HG03108 (cell line): ENCODE data around the gene MDK.

Source experiments
- ATAC-seq: cut with Tn5 transposase; IDR thresholded peaks from one replicate; pipeline ENCODE4 v1.9.1; 2021; ENCODE audit warnings: moderate library complexity; ENCODE audit not compliant: unreplicated experiment

Gene MDK

DNA sequence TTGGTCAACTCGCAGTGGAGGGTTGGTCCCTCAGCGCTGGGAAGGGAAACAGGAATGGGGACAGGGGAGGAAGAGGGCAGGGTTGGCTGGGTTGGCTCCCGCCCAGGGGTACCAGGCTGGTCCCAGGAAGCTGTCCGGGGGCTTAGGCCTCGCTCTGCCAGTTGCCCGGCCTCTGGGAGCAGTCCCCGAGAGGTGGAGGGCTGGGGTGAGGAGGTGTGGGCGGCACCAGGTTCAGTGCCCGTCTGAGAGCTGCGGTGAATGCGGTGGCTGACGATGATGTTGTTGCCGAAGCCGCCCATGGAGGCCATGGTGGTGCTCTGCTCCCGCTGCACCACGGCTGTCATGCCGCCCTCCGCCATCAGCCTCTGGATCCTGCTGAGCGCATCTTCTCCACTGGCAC, 16.1 kb downstream of the MDK start:
- ATAC-seq, result no peak

DNA sequence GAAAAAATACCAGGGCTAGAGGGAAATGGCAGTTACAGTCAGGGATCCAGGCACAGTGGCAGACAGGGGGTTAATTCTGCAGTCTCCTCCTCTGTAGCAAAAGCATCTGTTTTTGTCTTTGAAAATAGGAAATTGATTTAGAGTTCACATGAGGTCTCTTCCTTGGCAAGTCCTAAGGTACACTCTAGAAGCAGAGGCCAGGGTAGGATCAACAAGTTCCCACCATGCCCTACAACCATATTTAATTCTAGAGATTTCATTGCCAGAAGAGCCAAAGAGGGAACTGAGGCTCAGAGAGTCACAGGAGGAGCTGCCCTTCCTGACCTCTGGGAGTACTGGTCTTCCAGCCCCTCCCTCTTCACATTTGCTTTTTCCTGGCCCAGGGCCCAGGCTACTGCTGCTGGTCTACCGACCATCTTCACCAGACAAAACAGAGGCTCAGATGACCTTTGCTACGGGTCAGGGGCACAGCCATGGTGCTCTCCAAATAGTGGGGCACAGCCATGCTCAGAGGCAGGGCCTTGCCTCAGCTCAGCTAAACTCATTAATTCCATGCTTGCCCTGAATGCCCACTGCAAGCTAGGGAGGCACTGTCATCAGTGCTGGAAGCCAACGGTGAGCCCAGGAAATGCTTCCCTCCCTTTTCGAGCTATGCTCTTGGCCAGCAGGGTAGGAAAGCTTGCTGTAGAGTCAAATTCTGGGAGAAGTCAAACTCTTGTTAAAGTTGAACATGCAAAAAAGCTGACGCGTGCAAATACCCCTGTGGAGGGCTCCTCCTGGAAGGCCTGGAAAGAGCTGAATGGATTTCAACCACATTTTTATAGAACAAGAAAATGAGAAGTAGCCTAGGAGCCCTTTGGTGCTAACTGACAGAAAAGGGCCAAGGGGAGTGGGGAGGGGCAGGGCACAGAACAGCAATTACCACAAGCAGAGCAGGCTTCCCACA, 21.8 kb downstream of the MDK start:
- no peak for ATAC-seq

DNA sequence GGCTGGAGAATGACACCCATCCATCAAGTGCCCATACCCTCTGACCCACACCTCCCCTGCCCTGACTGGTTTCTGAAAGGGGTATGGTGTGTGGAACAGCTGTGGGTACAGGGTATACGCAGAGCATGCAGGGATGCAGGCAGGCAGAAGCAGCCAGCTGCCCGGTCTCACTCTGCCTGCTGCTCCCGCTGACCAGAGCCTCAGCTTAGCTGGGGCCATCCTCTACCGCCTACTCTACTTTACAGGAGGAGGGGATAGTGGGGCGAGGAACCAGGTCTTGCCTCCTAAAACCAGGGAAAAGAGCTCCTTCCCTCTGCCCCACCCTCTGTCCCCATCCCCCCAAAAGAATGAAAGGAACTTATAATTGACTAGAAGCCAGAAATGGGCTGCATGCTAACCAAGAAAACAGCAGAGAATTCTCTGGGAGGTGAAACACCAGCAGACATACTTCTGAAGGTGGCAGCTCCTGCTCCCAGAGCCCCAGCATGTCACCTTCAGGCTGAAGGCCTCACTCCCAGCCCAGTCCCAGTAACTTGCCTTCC, 23.1 kb downstream of the MDK start:
- ATAC-seq, result no peak

DNA sequence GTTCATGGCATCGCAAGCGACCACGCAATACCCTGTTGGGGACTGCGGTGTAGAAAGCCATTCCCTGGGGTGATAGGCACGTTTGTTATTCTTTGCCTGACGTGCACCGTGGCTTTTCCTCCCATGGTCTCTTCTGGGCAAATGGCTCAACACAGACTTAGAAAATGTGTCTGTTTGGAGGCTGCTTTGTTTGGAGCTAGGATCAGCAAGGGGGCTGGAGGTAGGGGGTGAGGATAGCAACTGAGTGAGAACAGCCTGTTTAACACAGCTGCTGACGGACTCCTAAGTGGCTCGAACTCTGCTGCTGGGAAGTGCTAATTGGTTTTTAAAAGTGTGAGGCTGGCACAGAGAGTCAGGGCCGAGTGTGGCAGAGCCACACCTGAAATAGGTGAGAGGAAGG, 26.2 kb downstream of the MDK start:
- no peak for ATAC-seq

DNA sequence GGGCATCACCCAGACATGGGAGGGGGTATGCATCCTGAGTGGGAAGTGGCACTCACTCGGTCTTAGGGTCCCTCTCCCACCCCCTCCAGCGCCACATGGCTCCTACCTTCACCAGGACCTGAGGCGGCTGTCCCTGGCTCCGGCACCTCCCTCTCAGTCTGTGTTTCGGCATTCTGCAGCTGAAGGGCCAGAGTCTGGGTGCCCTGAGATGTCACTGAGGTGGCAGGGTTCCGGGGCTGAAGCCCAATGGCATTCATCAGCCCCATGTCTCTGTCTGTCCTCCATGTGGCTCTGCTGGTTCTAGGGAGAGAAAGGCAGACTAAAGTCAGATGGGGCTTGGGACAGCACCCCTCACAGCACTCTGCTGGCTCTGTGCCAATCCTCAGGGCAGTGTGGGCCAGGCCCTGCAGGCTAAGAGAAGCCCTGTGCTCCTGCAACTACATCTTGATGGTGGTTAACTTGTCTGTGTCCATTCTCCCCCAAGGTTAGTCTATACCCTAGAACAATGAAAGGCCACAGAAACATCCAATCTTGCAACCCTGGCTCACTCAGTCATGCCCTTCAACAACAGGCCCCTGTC, 27.0 kb downstream of the MDK start:
- no peak for ATAC-seq

DNA sequence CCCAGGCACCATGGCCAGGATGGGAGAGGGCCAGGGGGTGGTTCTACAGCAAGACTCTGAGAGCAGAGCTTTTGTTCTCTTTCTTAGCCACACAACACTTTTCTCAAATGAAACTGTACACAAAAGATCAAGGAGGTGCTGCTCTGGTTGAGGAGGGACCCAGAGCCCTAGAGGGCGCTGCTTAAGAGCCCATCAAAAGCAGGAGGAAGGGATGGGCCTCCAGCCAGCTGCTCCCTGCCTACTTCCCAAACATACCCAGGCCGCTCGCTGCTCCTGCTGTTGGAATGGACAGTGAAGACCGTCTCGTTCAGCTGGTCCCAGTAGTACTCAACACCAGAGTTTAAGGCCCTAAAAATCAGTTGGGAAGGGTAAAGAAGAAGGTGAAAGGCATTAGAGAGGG, 28.6 kb downstream of the MDK start:
- ATAC-seq, result no peak

DNA sequence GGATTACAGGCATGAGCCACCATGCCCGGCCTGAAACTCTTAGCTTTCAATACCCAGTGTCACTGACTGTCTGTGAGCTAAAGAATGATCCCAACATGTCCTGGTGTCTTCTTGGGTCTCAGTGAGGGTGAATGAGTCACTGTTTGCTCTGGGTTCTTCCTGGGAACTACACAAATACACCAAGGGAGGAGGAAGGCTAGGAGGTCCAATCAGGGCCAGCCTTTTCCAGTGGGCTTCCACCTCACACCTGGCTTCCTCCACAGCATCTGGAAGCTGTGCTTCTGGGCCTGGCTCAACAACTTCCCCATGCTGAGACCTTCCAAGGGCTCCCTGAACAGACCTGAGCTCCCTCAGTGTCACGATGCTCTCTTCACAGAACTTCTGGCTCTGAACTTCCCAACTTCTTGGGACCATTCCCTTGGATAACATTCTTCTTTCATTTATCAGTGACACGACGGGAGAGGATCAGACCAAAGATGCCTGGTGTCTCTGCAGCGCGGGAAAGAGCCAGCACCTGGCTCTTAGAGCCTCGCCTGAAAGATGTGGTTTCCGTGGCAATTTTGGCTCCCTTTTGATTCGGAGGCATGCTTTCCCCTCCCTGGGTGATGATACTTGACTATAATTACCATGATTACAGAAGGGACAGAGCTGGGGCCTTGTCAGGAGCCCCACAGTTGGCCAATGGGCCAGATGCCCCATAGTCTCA, 32.4 kb downstream of the MDK start:
- ATAC-seq, result no peak

DNA sequence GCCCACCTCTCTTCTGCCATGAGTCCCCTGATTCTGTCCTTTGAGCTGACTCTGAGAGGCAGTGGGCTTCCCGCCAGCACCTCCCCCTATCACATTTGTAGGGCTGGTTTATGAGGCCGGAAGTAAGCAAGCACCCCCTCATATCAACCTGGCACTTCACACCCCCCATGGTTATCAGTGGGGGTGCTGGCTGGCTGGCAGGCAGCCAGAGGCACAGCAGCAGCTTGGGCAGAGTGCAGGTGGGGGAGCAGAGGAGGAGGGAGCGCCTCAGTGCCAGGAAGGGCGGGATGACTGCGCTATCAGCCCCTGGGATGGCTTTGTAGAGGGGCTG, 33.0 kb downstream of the MDK start:
- ATAC-seq, result no peak

DNA sequence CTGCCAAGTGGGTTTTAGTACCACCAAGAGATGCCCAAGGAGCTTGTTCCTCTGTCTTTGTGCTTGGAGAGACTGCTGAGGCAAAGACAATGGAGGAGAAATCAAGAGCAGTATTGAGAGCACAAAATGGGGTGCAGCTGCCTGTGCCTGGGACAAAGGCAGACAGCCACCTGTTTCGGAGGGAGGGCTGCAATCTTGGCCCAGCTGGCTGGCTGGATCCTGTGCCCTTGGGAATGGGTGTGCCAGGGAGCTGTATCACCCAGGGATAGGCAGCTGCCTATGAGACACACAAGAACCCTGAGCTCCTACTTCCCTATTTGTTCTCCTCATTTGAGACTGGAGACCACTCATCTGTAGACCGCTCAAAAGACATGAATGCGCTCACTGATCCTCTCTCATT, 33.4 kb downstream of the MDK start:
- no peak for ATAC-seq

DNA sequence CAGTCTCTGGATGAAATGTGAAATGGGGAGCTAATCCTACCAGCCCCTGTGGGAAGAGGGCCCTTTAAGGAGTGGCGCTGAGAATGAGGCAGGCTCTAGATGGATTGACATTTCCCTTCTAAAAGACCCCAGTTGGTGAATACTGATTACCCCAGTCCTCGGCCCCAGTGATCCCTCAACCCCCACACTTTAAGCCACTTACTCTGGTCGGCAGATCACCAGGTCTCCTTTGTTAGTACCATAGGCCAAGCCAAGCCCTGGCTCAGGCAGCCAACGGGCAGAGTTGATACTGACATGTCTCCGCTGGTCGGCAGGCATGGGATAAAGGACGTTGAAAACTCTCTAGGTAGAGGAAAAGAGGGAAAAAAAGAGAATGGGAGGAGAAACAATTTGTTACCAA, 36.2 kb downstream of the MDK start:
- ATAC-seq, result no peak

DNA sequence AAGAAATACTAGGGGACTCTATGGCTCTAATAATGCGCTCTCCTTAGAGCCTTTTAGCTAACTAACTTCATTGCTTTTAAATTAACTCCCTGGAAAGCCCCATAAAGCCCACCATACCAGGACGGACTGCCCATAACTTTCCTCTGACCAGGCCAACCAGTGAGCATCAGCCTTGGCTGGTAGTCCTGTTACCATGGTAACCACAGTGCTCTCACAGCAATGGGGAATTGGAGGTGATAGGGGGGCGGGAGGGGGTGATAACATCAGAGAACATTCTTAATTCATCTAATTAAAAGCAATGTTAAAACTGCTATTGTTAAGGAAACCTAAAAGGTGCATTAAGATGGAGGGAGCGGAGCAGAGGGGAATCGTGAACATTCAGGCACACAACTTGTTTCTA, 37.3 kb downstream of the MDK start:
- ATAC-seq, result no peak

DNA sequence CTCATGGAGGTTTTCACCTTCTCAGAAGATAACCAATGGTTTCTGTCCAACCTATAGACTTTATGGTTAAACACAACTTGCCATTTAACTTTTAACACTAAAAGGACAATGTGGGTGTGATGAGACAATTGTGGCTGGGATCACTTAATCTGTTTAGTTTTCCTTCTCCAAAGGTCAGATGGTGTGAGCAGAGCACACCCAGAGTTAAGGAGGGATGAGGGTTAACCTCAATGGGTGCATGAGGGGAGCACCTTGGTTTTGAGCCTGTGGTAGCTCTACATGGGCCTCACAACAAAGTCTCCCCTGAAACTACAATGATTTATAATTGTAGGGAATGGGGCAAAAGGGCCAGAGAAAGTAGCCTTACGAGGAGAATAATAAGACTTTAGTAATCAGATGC, 39.0 kb downstream of the MDK start:
- ATAC-seq, result no peak

DNA sequence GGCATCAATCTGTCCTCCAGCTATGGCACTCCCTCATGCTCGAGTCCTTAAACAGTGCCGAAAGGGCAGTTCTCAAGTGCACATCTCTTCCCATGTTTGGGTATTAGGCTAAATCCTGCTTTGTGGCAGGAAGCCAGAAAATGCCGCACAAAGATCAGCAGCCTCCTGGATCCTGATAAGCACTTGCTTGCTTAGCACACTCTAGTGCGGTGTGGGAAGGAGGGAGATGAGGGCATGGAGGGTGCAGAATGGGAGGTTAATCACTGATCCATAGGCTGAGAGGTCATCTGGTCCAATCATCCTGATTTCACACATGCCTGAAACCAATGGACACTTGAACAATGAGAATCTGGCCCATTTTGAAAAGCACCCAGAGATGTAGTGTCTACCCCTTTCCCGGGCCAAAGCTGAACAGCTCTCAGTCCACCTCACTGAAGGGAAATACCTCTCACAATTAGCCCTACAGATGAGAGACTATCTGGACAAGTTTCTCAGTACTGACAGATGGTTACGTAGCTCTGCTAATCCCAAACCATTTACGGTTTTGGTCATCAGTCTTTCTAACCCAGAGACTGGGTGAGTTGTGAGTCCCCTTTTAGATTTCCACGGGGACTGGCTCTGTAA, 39.9 kb downstream of the MDK start:
- ATAC-seq, result no peak

DNA sequence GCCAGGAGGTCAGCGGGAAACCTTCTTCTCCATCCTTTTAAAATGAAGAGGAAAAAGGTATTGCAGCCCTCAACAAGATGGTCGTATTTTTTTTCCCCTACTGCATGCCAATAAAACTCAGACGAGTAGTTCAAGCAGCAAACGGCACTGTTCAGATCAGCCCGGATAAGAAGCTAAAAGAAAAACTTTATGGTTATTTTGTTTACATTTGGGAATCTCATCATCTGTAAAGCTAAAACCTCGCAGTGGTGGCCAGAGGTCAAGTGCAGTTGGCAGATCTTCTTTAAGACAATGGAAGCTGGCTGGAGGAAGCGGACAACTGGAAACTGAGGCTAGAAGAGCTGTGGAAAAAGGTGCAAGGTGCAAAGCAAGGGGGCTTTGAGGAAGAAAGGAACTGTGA, 41.1 kb downstream of the MDK start:
- no peak for ATAC-seq

DNA sequence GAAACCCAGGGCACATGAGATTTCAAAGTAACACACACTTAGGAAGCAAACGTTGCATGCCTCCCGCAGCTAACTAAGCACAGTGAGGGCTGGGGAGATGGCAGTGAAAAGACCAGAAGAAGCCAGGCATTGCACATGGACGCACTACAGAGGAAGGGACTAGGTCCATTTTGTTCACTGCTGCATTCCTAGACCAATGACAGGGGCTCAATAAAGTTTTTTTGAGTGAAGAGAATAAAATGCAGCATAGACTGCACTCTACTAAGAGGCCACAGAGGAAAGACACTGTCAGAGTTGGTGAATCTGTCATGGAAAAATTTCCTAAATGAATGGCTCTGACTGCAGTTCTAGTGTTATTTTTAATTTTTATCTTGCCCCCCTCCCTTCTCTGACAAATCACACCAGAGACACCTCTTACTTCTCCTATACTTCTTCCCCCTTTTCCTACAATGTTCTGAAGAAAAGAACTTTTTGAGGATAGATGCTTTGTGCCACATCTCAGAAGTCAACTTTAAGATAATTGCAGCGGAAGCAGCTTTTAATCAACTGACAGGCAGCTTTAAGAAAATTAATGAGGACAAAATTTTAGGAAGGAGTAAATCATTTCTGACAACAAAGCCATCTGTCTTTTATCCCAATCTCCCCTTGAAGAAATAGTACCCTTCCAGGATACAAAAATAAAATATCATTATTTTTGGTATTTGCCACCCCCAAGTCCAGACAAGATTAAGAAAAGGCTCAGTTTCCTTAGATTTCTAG, 44.9 kb downstream of the MDK start:
- ATAC-seq, result no peak

DNA sequence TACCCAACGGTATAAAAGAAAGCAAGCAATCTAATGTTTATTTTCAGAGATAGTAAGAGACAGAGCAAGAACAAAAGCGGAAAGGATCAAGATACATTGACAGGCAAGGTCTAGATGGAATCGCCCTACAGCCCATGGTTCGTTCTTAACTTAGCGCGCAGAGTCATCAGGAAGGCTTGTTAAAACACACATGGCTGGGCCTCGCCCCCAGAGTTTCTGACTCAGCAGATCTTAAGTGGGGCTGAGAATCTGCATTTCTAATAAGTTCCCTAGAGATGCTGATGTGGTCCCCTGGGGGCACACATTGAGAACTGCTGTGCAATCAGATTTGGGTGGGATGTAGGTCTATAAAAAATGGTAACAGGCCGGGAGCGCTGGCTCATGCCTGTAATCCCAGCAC, 45.9 kb downstream of the MDK start:
- no peak for ATAC-seq

DNA sequence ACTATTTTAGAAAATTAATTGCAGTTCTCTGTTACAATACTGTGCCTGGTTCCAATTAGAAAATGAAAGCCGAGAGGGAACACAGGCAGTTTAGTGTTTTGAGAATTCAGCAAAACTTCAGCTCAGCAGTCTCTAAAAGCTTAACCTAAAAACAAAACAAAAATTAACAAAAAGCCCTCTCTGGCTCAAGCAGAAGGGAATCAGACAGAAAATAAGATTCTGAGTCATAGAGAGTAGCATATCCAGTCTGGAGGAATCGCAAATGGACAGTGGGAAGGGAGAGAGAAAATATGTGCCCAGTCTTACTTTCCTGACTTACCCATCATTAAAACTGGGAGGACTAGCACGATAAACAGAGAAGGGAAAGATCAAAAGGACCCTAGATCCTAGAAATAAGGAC, 48.2 kb downstream of the MDK start:
- no peak for ATAC-seq

DNA sequence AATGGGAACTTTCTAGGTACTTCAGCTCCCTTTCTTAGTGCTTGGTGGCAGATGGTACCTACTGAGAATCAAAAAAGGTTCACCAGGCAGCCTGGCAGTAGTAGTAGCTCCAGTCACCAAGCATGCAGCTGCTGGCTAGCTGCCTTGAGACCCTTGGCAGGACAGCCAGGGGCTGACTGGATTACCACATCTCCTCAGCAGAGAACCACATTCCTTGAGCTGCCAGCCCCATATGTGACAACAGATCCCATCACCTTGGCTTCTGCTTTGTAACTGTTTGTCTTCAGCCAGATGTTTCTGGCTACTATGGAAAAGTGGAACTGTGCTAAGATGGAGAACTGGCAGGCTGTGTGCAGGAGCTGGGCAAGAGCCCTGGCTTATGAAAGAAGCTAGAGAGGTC, 49.7 kb downstream of the MDK start:
- ATAC-seq, result no peak
